Subcutaneous adipose tissue (tissue), 4 donors: ENCODE results near the gene GP2. TPM values are rescaled to one million over a fixed set of nuclear protein-coding genes. Genes with fewer than 3 reads are reported as not detected.

Experiments used
- total RNA-seq, 4 donors: library from RNA; depleted of rRNA; stranded (reverse); fragments of >200 nt; gene quantifications; one replicate each; pipeline ENCODE4 v1.1.0, GENCODE V29; 2016
- TF ChIP-seq, protein P1 (sequence below): fragments of 450-650 bp; IDR thresholded peaks from one replicate; pipeline ENCODE4 v1.5.1; 2016; ENCODE audit warnings: low read depth, mild to moderate bottlenecking, control low read depth, antibody characterized with exemption, moderate library complexity

GP2 gene
- total RNA-seq, 4 donors from 2014 or later: not detected

DNA sequence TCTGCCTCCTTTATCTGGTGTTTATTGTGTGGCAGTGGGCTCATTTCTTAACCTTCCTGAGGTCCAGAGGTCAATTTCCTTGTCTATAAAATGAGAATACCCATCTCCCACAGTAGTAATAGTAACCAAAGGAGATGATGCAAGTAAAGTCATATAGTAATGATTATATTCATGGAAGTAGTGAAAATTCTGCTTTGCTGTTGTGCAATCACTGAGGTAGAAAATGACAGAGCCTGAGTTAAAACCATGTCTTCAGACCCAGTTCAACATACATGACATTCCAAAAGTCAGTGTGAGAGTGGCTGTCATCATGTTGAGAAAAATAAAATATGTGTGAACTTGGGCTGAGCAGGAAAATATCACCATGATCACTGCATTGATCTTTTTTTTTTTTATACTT, 26.1 kb upstream of the GP2 start:
- TF ChIP-seq, protein P1, sequence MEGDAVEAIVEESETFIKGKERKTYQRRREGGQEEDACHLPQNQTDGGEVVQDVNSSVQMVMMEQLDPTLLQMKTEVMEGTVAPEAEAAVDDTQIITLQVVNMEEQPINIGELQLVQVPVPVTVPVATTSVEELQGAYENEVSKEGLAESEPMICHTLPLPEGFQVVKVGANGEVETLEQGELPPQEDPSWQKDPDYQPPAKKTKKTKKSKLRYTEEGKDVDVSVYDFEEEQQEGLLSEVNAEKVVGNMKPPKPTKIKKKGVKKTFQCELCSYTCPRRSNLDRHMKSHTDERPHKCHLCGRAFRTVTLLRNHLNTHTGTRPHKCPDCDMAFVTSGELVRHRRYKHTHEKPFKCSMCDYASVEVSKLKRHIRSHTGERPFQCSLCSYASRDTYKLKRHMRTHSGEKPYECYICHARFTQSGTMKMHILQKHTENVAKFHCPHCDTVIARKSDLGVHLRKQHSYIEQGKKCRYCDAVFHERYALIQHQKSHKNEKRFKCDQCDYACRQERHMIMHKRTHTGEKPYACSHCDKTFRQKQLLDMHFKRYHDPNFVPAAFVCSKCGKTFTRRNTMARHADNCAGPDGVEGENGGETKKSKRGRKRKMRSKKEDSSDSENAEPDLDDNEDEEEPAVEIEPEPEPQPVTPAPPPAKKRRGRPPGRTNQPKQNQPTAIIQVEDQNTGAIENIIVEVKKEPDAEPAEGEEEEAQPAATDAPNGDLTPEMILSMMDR: no peak

- TF ChIP-seq, protein P1: no peak
Observed at GRCh38 chr16:20352615-20353014, 25.3 kb upstream of the GP2 start, which contains the start of gene UMOD. UMOD (minus strand) TSS chr16:20352715; CDS start chr16:20350737, 1,978 bp downstream.

DNA sequence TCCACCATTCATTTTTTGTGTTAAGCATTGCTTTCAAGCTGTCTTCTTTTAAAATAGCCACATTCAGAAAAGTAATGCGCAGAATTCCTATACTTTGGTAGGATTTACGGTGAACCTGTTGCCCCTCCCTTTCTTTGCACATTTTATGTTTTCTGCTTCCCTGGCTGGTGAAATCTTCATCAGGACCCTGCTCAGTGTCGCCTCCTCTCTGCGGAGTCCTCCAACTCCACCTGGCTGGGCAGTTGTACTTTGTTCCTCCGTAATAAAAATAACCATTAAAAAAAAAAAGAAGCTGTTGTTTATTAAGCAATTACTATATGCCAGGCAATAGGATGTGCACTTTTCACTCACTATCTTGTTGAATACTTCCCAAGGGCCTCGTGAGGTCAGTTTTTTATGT, 22.3 kb upstream of the GP2 start:
- TF ChIP-seq, protein P1: no peak

DNA sequence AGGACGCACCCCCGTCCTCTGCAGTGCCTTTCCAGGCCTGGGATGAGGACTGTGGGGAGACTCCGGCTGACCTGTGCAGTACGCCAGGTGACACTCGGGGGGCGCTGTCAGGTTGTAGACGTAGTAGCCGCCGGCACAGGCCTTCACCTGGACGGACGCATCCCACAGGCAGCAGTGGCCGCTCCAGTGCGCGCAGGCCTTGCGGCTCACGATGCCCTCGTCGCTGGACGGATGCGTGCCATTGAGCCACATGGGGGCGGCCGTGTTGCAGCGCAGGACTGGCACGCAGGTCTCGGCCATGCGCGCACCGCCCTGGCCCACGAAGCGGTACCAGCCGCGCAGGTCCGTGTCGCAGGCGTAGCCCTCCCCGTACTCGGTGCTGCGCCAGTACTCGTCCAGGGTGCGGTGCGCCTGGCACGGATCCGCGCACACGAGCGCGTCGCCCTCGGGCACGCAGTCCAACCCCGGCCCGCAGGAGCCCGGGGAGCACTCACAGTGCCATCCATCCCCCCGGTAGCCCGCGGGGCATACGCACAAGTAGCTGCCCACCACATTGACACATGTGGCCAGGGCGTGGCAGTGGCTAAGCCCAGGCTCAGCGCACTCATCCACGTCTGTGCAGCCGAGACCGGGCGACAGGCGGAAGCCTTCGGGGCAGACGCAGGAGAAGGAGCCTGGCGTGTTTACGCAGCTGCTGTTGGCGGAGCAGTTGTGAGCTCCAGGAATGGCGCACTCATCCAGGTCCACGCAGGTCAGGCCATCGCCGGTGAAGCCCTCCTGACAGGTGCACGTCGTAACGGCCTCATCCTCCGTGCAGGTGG, 21.3 kb upstream of the GP2 start:
- TF ChIP-seq, protein P1: no peak

DNA sequence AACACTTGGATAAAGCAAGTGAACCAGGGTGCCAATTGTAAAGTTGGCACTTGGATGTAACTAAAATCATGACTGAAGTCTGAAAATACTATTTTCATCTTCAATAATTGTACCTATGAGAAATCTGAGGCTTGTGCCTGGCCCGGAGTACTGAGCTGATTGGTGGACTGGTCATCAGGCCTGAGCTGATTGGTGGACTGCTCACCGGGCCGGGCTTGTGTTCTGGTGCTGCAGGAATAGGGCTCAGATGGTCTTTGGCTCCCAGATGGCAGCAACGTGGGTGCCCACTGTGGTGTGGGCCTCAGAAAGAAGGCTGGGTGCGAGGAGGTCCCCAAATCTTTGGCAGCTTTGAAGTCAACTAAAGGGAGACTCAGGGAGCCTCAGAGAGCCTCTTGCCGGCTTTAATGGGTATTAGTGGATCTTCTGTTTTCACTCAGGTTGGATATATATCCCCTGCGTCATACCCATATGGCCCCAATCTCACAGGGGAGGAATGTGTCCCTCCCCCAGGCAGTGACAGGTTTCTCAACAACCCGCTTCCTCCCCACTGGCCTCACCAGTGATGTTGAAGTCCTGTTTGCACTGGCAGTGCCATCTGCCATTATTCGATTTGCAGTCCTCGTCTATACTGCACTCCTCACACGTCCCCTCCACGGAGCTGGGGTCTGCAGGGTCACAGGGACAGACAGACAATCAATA, 20.5 kb upstream of the GP2 start:
- TF ChIP-seq, protein P1: no peak

DNA sequence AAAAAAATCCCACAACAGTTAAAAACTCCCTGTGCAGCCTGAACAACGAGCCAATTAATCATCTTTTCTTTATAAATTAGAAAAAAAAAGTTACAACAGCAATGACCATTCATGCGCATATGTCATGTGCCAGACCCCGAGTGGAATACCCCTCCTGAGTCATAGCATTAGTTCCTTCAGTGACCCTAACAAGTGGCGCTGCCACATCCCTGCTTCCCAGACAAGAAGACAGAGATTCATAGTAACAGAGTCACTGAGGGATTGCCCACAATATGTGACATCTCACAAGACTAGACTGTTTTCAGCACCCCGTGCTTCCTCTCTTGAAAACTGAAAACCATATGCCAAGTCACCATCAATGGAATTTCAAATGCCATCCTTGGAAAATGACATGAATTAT, 17.3 kb upstream of the GP2 start:
- TF ChIP-seq, protein P1: no peak

GRCh38 chr16:20339744-20340143, 12.4 kb upstream of the GP2 start:
- TF ChIP-seq, protein P1: no peak
